Breast epithelium (tissue), 3 donors: ENCODE data around the gene NTRK2.

Source experiments
- CTCF ChIP-seq, 3 donors: fragments of 450-650 bp; IDR thresholded peaks; one replicate each; pipeline ENCODE4 v1.5.1; 2016 to 2017; ENCODE audit warnings: antibody characterized with exemption in 3 of 3, mild to moderate bottlenecking in 3 of 3, moderate library complexity in 3 of 3
- POLR2AphosphoS5 ChIP-seq, 3 donors: sonication (generic); formaldehyde crosslinking; IDR thresholded peaks; one replicate each; pipeline ENCODE4 v1.6.1; 2017; ENCODE audit warnings: antibody characterized with exemption in 3 of 3

GRCh38 chr9:84659773-84660172, 9.8 kb upstream of the NTRK2 start:
- no peak for TF ChIP-seq POLR2AphosphoS5 (IDR thresholded peaks at IDR 0.05)
- TF ChIP-seq CTCF (IDR thresholded peaks at IDR 0.05), result no peak
